Lower lobe of right lung (tissue), 2 donors: ENCODE measurements around the gene DGCR2. TPM values are rescaled to one million over a fixed set of nuclear protein-coding genes. Genes with fewer than 3 reads are reported as not detected.

Experiments used
- ATAC-seq, 2 donors: fragments of 200-7000 bp; cut with Tn5 transposase; one replicate each; pipeline ENCODE4 v1.9.1; 2020 to 2022; ENCODE audit warnings: mild to moderate bottlenecking in 2 of 2, moderate library complexity in 2 of 2
- DNase-seq: peaks from one replicate; pipeline ENCODE4 v3.0.0-alpha.2; 2020
- H3K27ac ChIP-seq: fragments of 200-600 bp; one replicate; pipeline ENCODE4 v1.8.0; 2022
- H3K27me3 ChIP-seq: fragments of 200-600 bp; one replicate; pipeline ENCODE4 v1.8.0; 2022; ENCODE audit warnings: low read depth
- H3K36me3 ChIP-seq: fragments of 200-600 bp; one replicate; pipeline ENCODE4 v1.8.0; 2022; ENCODE audit warnings: mild to moderate bottlenecking
- H3K4me1 ChIP-seq: fragments of 200-600 bp; one replicate; pipeline ENCODE4 v1.8.0; 2022
- H3K4me3 ChIP-seq: fragments of 200-600 bp; one replicate; pipeline ENCODE4 v1.8.0; 2022; ENCODE audit warnings: mild to moderate bottlenecking
- H3K9me3 ChIP-seq: fragments of 200-600 bp; one replicate; pipeline ENCODE4 v1.8.0; 2022
- CTCF ChIP-seq: fragments of 200-600 bp; IDR thresholded peaks from one replicate; pipeline ENCODE4 v1.8.0; 2022; ENCODE audit warnings: antibody characterized with exemption, mild to moderate bottlenecking
- intact Hi-C: fragments of 100-400 bp; cut with DNase I; formaldehyde crosslinking; loops from one replicate; pipeline ENCODE4 v1.11.0; 2022
- total RNA-seq: library from RNA; stranded (reverse); fragmentation: NEBNext Ultra II Directional; extraction: Animal tissue kit (Norgen Biotek cat#: 25700); gene quantifications from one replicate; pipeline ENCODE4 v1.2.1, GENCODE V29; 2021
- donor health status: DM: no; HTN: yes; CAD: no; lungs with severe emphysema.

Gene DGCR2
- total RNA-seq, 1 donor from 2014 or later: 62.9 TPM

DNA sequence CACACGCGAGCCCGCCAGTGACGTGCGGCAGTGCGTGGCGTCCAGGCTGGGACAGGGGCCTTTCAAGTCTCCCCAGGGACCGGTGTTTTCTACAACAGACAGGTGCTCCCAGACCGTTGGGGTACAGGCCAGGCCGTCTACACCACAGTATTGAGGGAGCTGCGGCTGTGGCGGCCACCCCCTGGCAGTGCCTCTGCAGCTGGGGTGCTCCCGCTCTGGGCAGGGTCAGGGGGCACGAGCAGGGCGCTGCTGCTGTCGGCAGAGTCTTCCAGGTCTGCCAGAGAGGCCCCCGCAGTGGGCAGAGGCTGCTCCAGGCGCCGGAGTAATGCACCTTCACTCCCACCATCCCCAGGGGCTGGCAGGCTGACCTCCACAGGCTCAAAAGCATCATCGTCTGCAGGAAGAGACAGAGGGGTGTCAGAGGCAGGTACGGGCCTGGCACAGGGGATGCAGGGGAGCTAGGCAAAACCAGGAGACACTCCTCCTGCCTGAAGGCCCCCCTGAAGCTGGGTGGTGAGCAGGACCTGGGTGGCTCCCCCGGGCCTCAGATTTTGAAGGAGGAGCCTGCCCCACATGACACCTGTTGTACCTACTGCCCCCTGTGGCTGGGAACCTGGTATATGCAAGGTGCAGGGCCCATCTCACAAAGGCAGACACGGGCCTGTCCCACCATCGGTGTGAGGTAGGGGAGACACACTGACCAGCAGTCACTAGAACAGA lies 83.3 kb downstream of the DGCR2 start:
- Histone ChIP-seq H3K36me3 (peaks cover 73% of the 10 kb centered on the region), H3K27me3 (no peaks in the 10 kb centered on the region)
- DNase-seq: peak; percentile 39

DNA sequence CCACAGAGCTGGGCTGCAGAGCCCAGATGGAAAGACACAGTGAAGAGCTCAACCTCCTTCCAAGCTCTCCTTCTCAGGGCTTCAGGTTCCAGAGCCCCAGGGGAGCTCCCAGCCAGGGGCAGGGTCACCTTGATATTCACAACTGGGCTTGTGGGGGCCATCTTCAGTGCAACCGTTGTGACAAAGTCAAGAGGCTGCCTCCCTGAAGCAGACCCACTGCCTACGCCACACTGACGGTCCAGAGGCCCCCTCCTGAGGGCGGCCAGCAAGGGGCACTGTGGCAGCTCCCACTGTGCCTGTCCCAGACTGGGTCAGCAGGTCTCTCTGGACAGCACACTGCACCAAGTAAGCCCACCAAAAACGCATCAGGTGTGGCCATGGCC lies 84.1 kb downstream of the DGCR2 start:
- DNase-seq: peak; percentile 13
- intact Hi-C loops: no loop called here
- H3K9me3 ChIP-seq: no peaks in the 10 kb centered on the region
- TF ChIP-seq CTCF: no peak
- ATAC-seq: no peak
- no peaks in the 10 kb centered on the region for H3K27me3 ChIP-seq
- no peaks in the 10 kb centered on the region for H3K4me1 ChIP-seq
- H3K4me3 ChIP-seq: no peak overlapping the region
- H3K36me3 ChIP-seq: peaks cover 65% of the 10 kb centered on the region
- no peak overlapping the region for H3K27ac ChIP-seq

More for the DNA sequence above, 83.3 kb downstream of the DGCR2 start:
- H3K4me3 ChIP-seq: no peak overlapping the region
- no peak overlapping the region for H3K27ac ChIP-seq
- TF ChIP-seq CTCF: no peak
- no peaks in the 10 kb centered on the region for H3K4me1 ChIP-seq
- no peak for ATAC-seq
- intact Hi-C loops: no loop called here
- no peaks in the 10 kb centered on the region for H3K9me3 ChIP-seq

- intact Hi-C loops: no loop called here
- no peak for ATAC-seq
- no peaks in the 10 kb centered on the region for H3K4me1 ChIP-seq
- H3K4me3 ChIP-seq: no peak overlapping the region
- no peak overlapping the region for H3K27ac ChIP-seq
- H3K27me3 ChIP-seq: no peaks in the 10 kb centered on the region
- H3K36me3 ChIP-seq: peaks cover 59% of the 10 kb centered on the region
- TF ChIP-seq CTCF: no peak
- H3K9me3 ChIP-seq: no peaks in the 10 kb centered on the region
- DNase-seq: peak; percentile 24
Observed at GRCh38 chr22:19037282-19038163, 84.7 kb downstream of the DGCR2 start.

- peak; percentile 38 for DNase-seq
- intact Hi-C loops: no loop called here
- H3K27me3 ChIP-seq: no peaks in the 10 kb centered on the region
- H3K9me3 ChIP-seq: no peaks in the 10 kb centered on the region
- no peak for ATAC-seq
- H3K27ac ChIP-seq: no peak overlapping the region
- H3K36me3 ChIP-seq: peaks cover 51% of the 10 kb centered on the region
- no peak for TF ChIP-seq CTCF
- H3K4me1 ChIP-seq: no peaks in the 10 kb centered on the region
- H3K4me3 ChIP-seq: no peak overlapping the region
Observed at GRCh38 chr22:19036523-19037273, 85.5 kb downstream of the DGCR2 start.

GRCh38 chr22:19036229-19036522 lies 86.0 kb downstream of the DGCR2 start:
- DNase-seq (no peak), ATAC-seq (no peak)
- no peak for TF ChIP-seq CTCF
- H3K4me3 ChIP-seq: no peak overlapping the region
- H3K36me3 ChIP-seq: peaks cover 46% of the 10 kb centered on the region
- no peaks in the 10 kb centered on the region for H3K9me3 ChIP-seq
- intact Hi-C loops: no loop called here
- no peaks in the 10 kb centered on the region for H3K4me1 ChIP-seq
- no peaks in the 10 kb centered on the region for H3K27me3 ChIP-seq
- H3K27ac ChIP-seq: no peak overlapping the region
